Left renal cortex interstitium (tissue), 4 donors: ENCODE measurements around the gene ST6GALNAC1. TPM values are rescaled to one million over a fixed set of nuclear protein-coding genes. Genes with fewer than 3 reads are reported as not detected.
"Not testable (repeated sequence)": the region's sequence is repeated elsewhere in the genome, so short reads cannot be mapped to it uniquely, and the experiment has no call there.

Experiments used
- DNase-seq, 4 donors: peaks; one replicate each; pipeline ENCODE4 v3.0.0-alpha.2; 2013; ENCODE audit warnings: low read depth in 4 of 4, low spot score in 2 of 4, missing footprints in 1 of 4
- polyA plus RNA-seq, 4 donors: library from polyadenylated mRNA; unstranded; fragments of 120-200 nt; gene quantifications; one replicate each; pipeline ENCODE4 v1.2.1, GENCODE V29; 2013; ENCODE audit not compliant: insufficient read length in 4 of 4

The ST6GALNAC1 gene
- polyA plus RNA-seq, 4 donors, result 0.33 to 0.81 (median 0.37) TPM

DNA sequence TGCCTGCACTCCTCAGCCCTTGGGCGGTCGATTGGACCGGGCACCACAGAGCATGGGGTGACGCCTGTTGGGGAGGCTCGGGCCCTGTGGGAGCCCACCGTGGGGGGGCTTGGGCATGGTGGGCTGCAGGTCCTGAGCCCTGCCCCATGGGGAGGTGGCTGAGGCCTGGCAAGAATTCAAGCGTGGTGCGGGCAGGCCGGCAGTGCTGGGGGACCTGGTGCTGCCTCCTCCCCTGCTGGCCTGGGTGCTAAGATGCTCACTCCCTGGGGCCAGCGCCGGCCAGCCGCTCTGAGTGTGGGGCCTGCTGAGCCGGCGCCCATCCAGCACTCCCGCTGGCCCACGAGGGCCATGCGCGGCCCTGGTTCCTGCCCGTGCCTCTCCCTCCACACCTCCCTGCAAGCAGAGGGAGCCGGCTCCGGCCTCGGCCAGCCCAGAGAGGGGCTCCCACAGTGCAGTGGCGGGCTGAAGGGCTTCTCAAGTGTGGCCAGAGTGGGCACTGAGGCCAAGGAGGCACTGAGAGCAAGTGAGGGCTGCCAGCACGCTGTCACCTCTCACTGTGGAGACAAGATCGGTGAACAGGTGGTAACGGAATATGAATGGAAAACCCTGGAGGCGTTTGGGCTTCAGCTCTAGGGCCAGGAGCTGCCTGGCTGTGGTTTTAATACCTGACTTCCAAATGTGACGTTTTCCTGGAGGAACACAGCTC is 28.5 kb downstream of the ST6GALNAC1 start:
- DNase-seq, result no peak

DNA sequence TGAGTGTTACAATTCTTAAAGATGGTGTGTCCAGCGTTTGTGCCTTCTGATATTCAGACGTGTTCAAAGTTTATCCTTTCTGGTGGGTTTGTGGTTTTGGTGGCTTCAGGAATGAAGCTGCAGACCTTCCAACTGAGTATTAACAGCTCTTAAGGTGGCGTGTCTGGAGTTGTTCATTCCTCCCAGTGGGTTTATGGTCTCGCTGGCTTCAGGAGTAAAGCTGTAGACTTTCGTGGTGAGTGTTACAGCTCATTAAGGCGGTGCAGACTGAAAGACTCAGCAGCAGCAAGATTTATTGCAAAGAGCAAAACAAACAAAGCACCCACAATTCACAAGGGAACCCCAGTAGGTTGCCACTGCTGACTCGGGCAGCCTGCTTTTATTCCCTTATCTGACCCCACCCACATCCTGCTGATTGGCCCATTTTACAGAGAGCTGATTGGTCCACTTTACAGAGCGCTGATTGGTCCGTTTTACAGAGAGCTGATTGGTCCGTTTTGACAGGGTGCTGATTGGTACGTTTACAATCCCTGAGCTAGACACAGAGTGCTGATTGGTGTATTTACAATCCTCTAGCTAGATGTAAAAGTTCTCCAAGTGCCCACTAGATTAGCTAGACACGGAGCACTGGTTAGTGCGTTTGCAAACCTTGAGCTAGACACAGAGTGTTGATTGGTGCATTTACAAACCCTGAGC is 29.3 kb downstream of the ST6GALNAC1 start:
- DNase-seq, result not testable (repeated sequence)

DNA sequence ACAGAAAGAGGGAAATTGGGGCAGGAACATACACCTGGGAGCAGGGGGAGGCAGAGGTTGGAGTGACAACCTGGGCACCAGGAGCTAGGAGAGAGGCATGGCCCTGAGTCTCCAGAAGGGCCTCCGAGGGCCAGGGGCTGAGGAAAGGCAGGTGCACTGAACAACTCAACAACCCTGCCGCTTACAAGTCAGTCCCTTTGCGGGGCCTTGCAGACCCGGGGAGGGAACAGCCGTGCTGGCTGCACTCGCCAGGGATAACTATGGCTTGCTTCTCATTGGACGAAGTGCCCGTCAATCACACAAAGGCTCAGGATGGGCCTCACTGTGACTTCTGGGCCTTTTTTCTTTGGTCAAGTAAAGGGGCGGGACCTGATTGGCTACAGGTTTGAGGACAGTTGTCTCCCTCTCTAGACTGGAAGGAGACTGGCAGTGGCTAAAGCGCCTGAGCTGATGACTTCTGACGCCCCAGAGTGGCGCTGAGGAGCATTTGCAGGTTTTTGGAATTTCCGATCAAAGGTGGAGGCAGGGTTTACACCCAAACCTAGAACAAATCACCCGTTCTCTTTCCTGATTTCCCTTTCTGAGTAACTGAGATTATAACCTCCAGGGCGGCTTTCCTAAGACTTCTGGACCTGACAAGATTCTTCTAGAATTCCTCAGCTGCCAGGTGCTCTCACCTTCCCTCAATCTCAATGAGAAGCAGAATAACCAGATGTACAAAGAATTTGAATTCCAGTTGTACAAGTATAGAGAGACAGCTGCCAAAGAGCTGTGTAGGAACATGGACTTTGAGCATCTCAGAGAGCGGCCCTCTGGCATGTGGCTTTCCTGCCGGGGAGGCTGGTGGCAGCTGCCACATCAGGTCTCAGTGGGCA is 30.3 kb downstream of the ST6GALNAC1 start:
- DNase-seq, result no peak

GRCh38 chr17:76612465-76612864 is 31.1 kb downstream of the ST6GALNAC1 start:
- DNase-seq, result no peak

DNA sequence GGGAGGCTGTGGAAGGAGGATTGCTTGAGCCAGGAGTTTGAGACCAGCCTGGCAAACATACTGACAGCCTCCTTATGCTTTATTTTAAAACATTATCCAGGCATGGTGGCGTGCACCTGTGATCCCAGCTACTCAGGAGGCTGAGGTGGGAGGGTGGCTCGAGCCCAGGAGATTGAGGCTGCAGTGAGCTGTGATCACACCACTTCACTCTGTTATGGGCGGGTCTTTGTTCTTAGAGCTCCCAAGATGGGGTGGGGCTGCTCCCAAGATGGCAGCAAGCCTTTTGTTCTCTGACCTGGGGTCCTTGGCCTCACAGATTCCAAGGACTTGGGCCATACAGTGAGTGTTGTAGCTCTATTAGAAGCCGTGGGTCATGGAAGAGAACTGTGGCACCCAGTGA is 31.8 kb downstream of the ST6GALNAC1 start:
- no peak for DNase-seq

DNA sequence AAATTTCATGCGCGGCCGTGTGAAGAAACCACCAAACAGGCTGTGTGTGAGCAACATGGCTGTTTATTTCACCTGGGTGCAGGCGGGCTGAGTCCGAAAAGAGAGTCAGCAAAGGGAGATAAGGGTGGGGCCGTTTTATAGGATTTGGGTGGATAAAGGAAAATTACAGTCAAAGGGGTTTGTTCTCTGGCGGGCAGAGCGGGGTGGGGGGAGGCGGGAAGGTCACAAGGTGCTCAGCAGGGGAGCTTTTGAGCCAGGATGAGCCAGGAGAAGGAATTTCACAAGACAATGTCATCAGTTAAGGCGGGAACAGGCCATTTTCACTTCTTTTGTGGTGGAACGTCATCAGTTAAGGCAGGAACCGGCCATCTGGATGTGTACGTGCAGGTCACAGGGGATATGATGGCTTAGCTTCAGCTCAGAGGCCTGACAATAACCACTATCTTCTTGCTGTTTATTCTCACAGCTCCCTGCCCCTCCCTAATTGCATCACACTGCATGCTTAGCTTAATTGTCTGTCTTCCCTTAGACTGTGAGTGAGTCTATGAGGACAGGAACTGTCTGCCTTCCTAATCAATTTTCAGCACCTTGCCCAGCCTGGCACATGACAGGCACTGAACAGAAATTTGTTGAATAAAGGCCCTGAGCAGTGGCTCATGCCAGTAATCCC is 32.3 kb downstream of the ST6GALNAC1 start:
- not testable (repeated sequence) for DNase-seq

DNA sequence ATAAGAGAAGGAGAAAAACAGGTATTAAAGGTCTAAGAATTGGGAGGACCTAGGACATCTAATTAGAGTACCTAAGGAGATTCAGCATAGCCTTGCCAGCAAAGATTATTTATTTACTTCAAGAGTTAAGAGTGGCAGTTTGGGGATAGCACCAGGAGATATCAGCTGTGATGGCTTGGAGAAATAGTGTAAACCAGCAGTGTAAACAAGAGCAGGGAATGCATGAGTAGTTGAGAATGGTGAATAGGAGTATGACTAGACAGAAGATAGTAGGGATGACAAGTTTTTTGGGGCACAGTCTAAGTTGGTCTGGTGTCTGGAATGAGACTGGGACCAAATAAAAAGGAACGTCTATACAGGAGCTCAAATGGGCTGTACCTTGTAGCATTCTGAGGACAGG is 36.9 kb downstream of the ST6GALNAC1 start:
- DNase-seq, result not testable (repeated sequence)

- DNase-seq, result no peak
Observed at GRCh38 chr17:76601065-76601464, 42.5 kb downstream of the ST6GALNAC1 start.

- no peak for DNase-seq
Observed at GRCh38 chr17:76599694-76600460, 43.7 kb downstream of the ST6GALNAC1 start.

GRCh38 chr17:76598004-76598439 is 45.5 kb downstream of the ST6GALNAC1 start:
- no peak for DNase-seq

- no peak for DNase-seq
Observed at GRCh38 chr17:76597156-76598003, 46.2 kb downstream of the ST6GALNAC1 start.

DNA sequence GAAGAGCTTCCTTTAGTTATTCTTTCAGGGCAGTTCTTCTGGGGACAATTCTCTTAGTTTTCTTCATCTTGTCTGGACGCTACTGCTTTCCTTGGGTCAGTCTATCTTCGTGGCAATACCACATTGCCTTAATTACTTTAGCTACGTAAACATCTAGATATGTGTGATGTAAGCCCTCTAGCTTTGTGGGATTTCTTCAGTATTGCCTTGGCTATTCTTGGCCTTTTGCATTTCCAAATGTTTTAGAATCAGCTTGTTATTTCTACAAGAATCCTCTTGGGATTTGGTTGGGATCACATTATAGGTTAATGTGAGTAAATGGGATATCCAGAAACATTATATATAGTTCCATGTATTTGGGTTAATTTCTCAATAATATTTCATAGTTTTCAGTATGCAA is 48.9 kb downstream of the ST6GALNAC1 start:
- no peak for DNase-seq

GRCh38 chr17:76593959-76594358 is 49.6 kb downstream of the ST6GALNAC1 start:
- no peak for DNase-seq

- DNase-seq, result no peak
Observed at GRCh38 chr17:76593384-76593826, 50.2 kb downstream of the ST6GALNAC1 start.

DNA sequence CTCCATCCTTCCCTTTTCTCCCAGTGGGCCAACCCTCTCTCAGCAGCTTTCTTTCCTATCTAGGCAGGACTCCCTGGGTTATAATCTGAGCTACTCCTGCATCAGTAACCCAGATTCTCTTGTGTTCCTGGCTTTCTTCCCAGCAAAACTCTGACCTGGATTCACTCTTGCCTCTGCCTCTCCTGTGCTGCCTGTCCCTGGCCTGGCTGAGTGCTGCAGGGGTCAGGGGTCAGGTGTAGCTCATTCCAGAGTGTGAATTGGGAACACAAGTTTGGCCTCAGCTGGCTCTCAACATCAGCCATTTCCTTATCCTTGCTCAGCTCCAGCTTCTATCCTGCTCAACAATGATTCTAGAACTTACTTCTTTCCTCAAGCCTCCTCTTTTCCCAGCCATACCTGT is 55.4 kb downstream of the ST6GALNAC1 start:
- DNase-seq, result no peak

DNA sequence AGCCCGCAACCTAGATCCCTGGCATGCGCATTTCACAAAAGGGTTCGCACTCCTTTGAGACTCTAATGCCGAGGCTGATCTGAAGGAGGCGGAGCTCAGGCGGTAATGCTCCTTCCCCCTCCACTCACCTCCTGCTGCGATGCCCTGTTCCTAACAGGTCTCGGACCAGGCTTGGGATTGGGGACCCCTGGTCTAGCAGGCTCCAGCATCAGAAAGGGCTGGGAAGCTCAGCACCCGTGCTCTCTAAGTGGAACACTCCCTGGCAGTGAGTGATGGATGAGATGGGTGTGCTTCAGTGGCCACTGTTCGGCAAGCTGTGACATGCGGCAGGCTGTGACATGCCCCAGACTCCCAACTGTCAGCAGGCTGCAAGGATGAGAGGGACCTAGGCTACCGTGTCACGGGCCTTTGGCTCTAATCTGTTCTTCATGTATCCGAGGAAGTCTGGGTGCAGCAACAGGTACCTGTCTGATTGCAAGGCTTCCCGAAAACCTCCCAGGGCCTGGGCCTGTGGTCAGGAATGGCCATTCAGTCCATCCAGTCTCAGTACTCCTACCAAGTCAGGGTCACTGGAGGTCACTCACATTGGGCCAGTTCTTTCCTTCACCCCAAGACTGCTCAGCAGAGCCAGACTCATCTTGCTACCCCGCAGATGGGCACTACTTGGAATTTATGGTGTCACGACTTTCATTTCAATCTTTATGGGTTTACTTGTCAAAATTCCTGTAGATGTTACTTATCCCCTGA is 56.6 kb downstream of the ST6GALNAC1 start:
- DNase-seq, result no peak

DNA sequence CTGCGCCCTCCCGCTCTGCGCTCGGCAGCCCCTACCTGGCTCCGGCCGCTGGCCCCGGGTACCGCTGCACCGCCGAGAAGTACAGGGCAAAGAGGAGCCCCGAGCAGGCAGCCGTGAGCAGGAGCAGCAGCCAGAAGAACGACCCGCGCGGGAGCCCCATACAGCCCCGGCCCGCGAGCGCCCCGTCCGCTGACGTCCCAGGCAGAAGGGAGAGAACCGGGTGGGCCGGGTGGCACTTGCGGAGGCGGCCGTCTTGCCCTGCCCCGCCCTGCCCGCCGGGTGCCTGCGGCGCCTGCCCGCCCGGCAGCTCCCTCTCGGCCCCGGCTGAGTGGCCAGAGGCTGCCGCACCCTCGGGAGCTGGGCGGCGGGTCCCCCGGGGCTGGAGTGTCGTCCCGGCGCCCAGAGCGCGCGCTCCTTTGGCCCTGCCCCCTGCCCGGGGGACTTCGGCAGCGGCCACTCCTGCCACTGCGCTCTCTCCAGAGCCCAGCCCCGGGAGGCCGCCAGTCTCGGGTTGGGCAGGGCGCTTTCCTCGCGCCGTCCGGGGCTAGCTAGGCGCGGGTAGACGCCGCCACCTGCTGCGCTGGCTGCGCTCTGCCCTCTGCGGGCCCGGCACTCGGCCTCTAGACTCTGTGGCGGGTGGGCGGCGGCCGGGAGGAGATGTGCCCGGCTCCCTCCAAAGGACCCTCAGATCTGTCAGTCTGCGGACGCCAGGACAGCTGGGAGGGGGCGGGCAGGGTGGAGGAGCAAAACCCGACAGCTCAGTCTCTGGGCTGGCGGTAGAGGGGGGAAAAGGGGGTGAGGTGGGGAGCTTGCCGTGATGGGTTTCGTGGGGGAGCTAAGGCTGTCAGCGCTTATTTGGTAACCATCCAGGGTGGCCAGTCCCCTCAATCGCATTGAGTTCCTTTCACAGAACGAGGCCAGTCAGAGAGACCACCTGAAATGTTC is 57.6 kb downstream of the ST6GALNAC1 start, which contains the start of gene ST6GALNAC2:
ST6GALNAC2 (minus strand) TSS at position 212 of the 945 bp plus-strand sequence; CDS start at position 160, 52 bp downstream.
- DNase-seq, result no peak
